SH-SY5Y (cell line): ENCODE measurements around the gene PEX7.

Source experiments
- GATA2 ChIP-seq: IDR thresholded peaks from 2 replicates; pipeline ENCODE4 v1.6.1; 2011; ENCODE audit warnings: mild to moderate bottlenecking, low read depth, low read length
- GATA3 ChIP-seq: IDR thresholded peaks from 2 replicates; pipeline ENCODE4 v1.6.1; 2011; ENCODE audit warnings: low read depth, mild to moderate bottlenecking, low read length, moderate library complexity

GRCh38 chr6:136820561-136820960, 1.8 kb upstream of the PEX7 start:
- TF ChIP-seq GATA2 (no peak), GATA3 (no peak)
